GM23338 (cell line): Measurements from ENCODE around the gene EPHB2.

ENCODE experiments used
- CREB1 ChIP-seq: fragments of 250-450 bp; sonication (Bioruptor Pico); IDR thresholded peaks from 2 replicates; pipeline ENCODE4 v1.5.0; 2020; ENCODE audit warnings: low read depth, mild to moderate bottlenecking, moderate library complexity
- CTCF ChIP-seq, 2 experiments: fragments of 200-600 bp in 1 of 2; sonication (generic) in 1 of 2; conservative IDR thresholded peaks; 2 replicates each; pipeline versions ENCODE4 v1.5.1 to v1.6.1; 2016 to 2017; ENCODE audit warnings: antibody characterized with exemption in 2 of 2, low read depth in 2 of 2, mild to moderate bottlenecking in 2 of 2, moderate library complexity in 1 of 2
- ETS1 ChIP-seq: IDR thresholded peaks from 2 replicates; pipeline ENCODE4 v1.6.1; 2016; ENCODE audit warnings: antibody characterized with exemption
- EZH2 ChIP-seq: fragments of 200-600 bp; sonication (generic); IDR thresholded peaks from one replicate; pipeline ENCODE4 v1.8.0; 2017; ENCODE audit warnings: antibody characterized with exemption, mild to moderate bottlenecking, low read depth; ENCODE audit not compliant: unreplicated experiment
- EZH2phosphoT487 ChIP-seq: fragments of 200-600 bp; sonication (generic); IDR thresholded peaks from one replicate; pipeline ENCODE4 v1.8.1; 2018; ENCODE audit warnings: antibody characterized with exemption; ENCODE audit not compliant: unreplicated experiment
- NANOG ChIP-seq: IDR thresholded peaks from 2 replicates; pipeline ENCODE4 v1.6.1; 2016; ENCODE audit warnings: antibody characterized with exemption, borderline replicate concordance
- POLR2AphosphoS5 ChIP-seq: IDR thresholded peaks from 2 replicates; pipeline ENCODE4 v1.6.1; 2016; ENCODE audit warnings: antibody characterized with exemption, low read depth
- REST ChIP-seq: IDR thresholded peaks from one replicate; pipeline ENCODE4 v1.6.1; 2018; ENCODE audit warnings: antibody characterized with exemption; ENCODE audit not compliant: unreplicated experiment
- STAT1 ChIP-seq: IDR thresholded peaks from one replicate; pipeline ENCODE4 v1.6.1; 2016; ENCODE audit warnings: antibody characterized with exemption; ENCODE audit not compliant: unreplicated experiment
- ZNF114 ChIP-seq: fragments of 250-450 bp; sonication (Bioruptor Pico); IDR thresholded peaks from 2 replicates; pipeline ENCODE4 v1.5.0; 2020; ENCODE audit warnings: mild to moderate bottlenecking, moderate library complexity
- ZNF331 ChIP-seq: fragments of 250-450 bp; sonication (Bioruptor Pico); IDR thresholded peaks from 2 replicates; pipeline ENCODE4 v1.5.0; 2020; ENCODE audit warnings: low read depth, mild to moderate bottlenecking, moderate library complexity
- ZNF462 ChIP-seq: fragments of 250-450 bp; sonication (Bioruptor Pico); IDR thresholded peaks from 2 replicates; pipeline ENCODE4 v1.5.0; 2020; ENCODE audit warnings: mild to moderate bottlenecking, moderate library complexity

- no peak for TF ChIP-seq CTCF (conservative IDR thresholded peaks at IDR 0.05; ENCODE audit: low read depth in 2 of 2)
- TF ChIP-seq ZNF114, result no peak
- no peak for TF ChIP-seq EZH2
- no peak for TF ChIP-seq CREB1 (CRISPR knock-in tag)
- TF ChIP-seq REST, result no peak
- TF ChIP-seq EZH2phosphoT487, result no peak
- no peak for TF ChIP-seq ZNF331 (CRISPR knock-in tag)
- TF ChIP-seq POLR2AphosphoS5, result no peak
- no peak for TF ChIP-seq ETS1
- TF ChIP-seq ZNF462 (CRISPR knock-in tag), result no peak
- TF ChIP-seq NANOG, result no peak
- no peak for TF ChIP-seq STAT1
These were observed 167.3 kb downstream of the EPHB2 start for GRCh38 chr1:22877980-22878379.
